Tibial artery (tissue), 4 donors: ENCODE data around the gene BNC2.

Experiments
- DNase-seq, 2 donors: peaks; one replicate each; pipeline ENCODE4 v3.0.0-alpha.2; 2019
- H3K27ac ChIP-seq, 2 donors: fragments of 200-600 bp; sonication (generic) in 1 of 2; 1 replicate in 1 of 2; 2 replicates in 1 of 2; pipeline ENCODE4 v1.5.1; 2018 to 2019; ENCODE audit warnings: mild to moderate bottlenecking in 1 of 2
- H3K27me3 ChIP-seq, 2 donors: fragments of 200-600 bp; sonication (generic) in 1 of 2; one replicate each; pipeline versions ENCODE4 v1.5.1 to v1.6.0; 2016 to 2019
- H3K36me3 ChIP-seq, 3 donors: fragments of 200-600 bp; sonication (generic) in 2 of 3; one replicate each; pipeline ENCODE4 v1.5.1; 2016 to 2019; ENCODE audit warnings: mild to moderate bottlenecking in 2 of 3
- H3K4me1 ChIP-seq, 4 donors: fragments of 200-600 bp; sonication (generic) in 2 of 4; 1 replicate in 3 of 4; 2 replicates in 1 of 4; pipeline ENCODE4 v1.5.1; 2016 to 2019
- H3K4me3 ChIP-seq, 2 donors: fragments of 200-600 bp; sonication (generic) in 1 of 2; 1 replicate in 1 of 2; 2 replicates in 1 of 2; pipeline ENCODE4 v1.5.1; 2018 to 2019; ENCODE audit warnings: mild to moderate bottlenecking in 2 of 2
- H3K9me3 ChIP-seq, 3 donors: fragments of 200-600 bp; sonication (generic) in 1 of 3; one replicate each; pipeline ENCODE4 v1.5.1; 2016 to 2019
- CTCF ChIP-seq, 2 experiments: fragments of 200-600 bp in 1 of 2; fragments of 450-650 bp in 1 of 2; IDR thresholded peaks; one replicate each; pipeline ENCODE4 v1.5.1; 2017 to 2019; ENCODE audit warnings: antibody characterized with exemption in 2 of 2, mild to moderate bottlenecking in 1 of 2, moderate library complexity in 1 of 2
- intact Hi-C: fragments of 100-400 bp; cut with DNase I; formaldehyde crosslinking; loops from one replicate; pipeline ENCODE4 v1.15.0; 2023; ENCODE audit warnings: low total_unique reads

BNC2 gene

GRCh38 chr9:16708656-16709435 is 161.6 kb downstream of the BNC2 start:
- H3K9me3 ChIP-seq: no peaks in the 10 kb centered on the region
- no peak for TF ChIP-seq CTCF (IDR thresholded peaks at IDR 0.05)
- no peaks in the 10 kb centered on the region for H3K36me3 ChIP-seq
- H3K4me1 ChIP-seq: peaks cover 0 to 16% (median 2%) of the 10 kb centered on the region in 4 donors
- no peak overlapping the region for H3K27ac ChIP-seq
- intact Hi-C loops: no loop called here
- no peak overlapping the region for H3K4me3 ChIP-seq
- H3K27me3 ChIP-seq: no peaks in the 10 kb centered on the region
- no peak for DNase-seq

- intact Hi-C loops: no loop called here
- peak overlapping the region; percentile 41 to 51 for H3K4me3 ChIP-seq
- H3K27ac ChIP-seq: peak overlapping the region; percentile 79 to 81
- peak; percentile 86 to 91 for DNase-seq
- H3K27me3 ChIP-seq: no peaks in the 10 kb centered on the region
- no peaks in the 10 kb centered on the region for H3K36me3 ChIP-seq
- no peak for TF ChIP-seq CTCF (IDR thresholded peaks at IDR 0.05)
- no peaks in the 10 kb centered on the region for H3K9me3 ChIP-seq
- H3K4me1 ChIP-seq: peaks cover 0 to 23% (median 5%) of the 10 kb centered on the region in 4 donors
Measured at GRCh38 chr9:16705111-16705604, 165.3 kb downstream of the BNC2 start.

- no peaks in the 10 kb centered on the region for H3K27me3 ChIP-seq
- peak; percentile 69 to 79 for DNase-seq
- H3K27ac ChIP-seq: peak overlapping the region; percentile 79 to 81
- peak overlapping the region; percentile 41 to 51 for H3K4me3 ChIP-seq
- no peaks in the 10 kb centered on the region for H3K36me3 ChIP-seq
- intact Hi-C loops: no loop called here
- H3K4me1 ChIP-seq: peaks cover 0 to 23% (median 5%) of the 10 kb centered on the region in 4 donors
- no peaks in the 10 kb centered on the region for H3K9me3 ChIP-seq
- no peak for TF ChIP-seq CTCF (IDR thresholded peaks at IDR 0.05)
Measured at GRCh38 chr9:16704116-16705110, 166.1 kb downstream of the BNC2 start.

GRCh38 chr9:16701347-16701746 is 169.1 kb downstream of the BNC2 start:
- H3K27ac ChIP-seq: no peak overlapping the region
- H3K4me1 ChIP-seq: peaks cover 0 to 23% (median 5%) of the 10 kb centered on the region in 4 donors
- H3K4me3 ChIP-seq: no peak overlapping the region
- H3K27me3 ChIP-seq: no peaks in the 10 kb centered on the region
- no peaks in the 10 kb centered on the region for H3K9me3 ChIP-seq
- intact Hi-C loops: no loop called here
- DNase-seq: no peak
- TF ChIP-seq CTCF (IDR thresholded peaks at IDR 0.05): no peak
- no peaks in the 10 kb centered on the region for H3K36me3 ChIP-seq

GRCh38 chr9:16693616-16694015 is 176.9 kb downstream of the BNC2 start:
- DNase-seq: no peak
- no peaks in the 10 kb centered on the region for H3K27me3 ChIP-seq
- H3K36me3 ChIP-seq: no peaks in the 10 kb centered on the region
- no peaks in the 10 kb centered on the region for H3K4me1 ChIP-seq
- no peak for TF ChIP-seq CTCF (IDR thresholded peaks at IDR 0.05)
- intact Hi-C loops: no loop called here
- H3K4me3 ChIP-seq: no peak overlapping the region
- no peak overlapping the region for H3K27ac ChIP-seq
- H3K9me3 ChIP-seq: no peaks in the 10 kb centered on the region
